HG03159 (cell line): ENCODE measurements around the gene SURF2.
"Not testable (repeated sequence)": the region's sequence is repeated elsewhere in the genome, so short reads cannot be mapped to it uniquely, and the experiment has no call there.

Experiments
- ATAC-seq: cut with Tn5 transposase; IDR thresholded peaks from one replicate; pipeline ENCODE4 v1.9.1; 2021; ENCODE audit warnings: mild to moderate bottlenecking, moderate library complexity; ENCODE audit not compliant: unreplicated experiment

The SURF2 gene

GRCh38 chr9:133356391-133357091, at the start of gene SURF2, which contains the start of gene SURF1:
Gene SURF2 (plus strand): TSS chr9:133356550. CDS start chr9:133356593, 43 bp downstream.
Gene SURF1 (minus strand): TSS chr9:133356487. CDS start chr9:133356453, 34 bp downstream.
- peak; percentile 65 for ATAC-seq

DNA sequence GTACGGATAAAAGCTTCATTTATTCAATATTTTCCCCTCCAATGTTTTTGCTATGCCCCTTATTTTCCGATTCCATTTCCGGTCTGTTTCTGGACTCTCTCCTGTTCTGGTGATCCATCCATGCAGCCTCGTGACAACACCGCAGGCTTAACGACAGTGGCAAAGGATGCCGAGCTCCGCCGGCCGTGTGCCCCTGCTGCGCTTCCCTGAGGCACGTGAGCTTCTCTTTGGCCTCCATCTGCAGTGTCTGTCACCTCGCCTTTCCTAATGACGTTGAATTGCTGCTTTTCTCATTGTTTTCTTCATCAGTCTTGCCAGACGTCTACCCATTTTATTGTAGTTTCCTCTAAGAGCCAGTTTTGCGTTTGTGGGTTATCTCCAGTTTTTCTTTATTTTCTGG, 49.0 kb upstream of the SURF2 start:
- no peak for ATAC-seq

DNA sequence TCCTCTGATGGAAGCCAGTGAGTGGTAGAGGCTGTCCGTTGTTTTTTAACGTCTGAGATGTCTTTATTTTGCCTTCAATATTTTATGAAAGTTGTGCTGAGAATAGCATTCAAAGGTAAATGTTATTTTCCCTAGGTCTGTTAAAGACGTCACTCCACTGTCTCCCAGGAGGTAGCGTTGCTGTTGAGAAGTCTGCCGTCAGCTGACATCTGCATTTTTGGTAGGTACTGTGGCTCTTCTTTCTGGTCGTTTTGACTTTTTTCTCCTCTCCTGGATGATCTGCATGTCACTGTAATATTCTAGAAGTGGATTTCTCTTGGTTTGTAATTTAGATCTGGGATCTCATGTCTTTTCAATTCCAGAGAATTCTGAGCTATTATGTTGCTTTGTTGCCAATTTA, 46.7 kb upstream of the SURF2 start:
- no peak for ATAC-seq

- no peak for ATAC-seq
Measured at GRCh38 chr9:133315997-133316396, 40.4 kb upstream of the SURF2 start.

DNA sequence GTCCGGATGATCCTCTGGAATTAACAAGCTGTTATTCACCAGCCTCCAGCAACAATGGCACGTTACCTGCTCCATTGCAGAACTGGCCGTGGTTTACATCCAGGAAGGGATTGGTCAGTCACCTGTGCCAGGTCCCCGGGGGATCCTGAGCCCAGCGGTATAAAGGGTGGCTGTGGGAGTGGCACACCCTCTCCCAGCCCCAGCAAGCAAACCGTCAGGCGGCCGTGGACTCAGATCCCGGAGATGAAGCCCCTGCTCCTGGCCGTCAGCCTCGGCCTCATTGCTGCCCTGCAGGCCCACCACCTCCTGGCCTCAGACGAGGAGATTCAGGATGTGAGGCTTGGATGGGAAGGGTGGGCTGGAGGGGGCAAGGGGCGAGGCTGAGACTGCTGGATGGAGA, 38.8 kb upstream of the SURF2 start:
- ATAC-seq, result not testable (repeated sequence)

DNA sequence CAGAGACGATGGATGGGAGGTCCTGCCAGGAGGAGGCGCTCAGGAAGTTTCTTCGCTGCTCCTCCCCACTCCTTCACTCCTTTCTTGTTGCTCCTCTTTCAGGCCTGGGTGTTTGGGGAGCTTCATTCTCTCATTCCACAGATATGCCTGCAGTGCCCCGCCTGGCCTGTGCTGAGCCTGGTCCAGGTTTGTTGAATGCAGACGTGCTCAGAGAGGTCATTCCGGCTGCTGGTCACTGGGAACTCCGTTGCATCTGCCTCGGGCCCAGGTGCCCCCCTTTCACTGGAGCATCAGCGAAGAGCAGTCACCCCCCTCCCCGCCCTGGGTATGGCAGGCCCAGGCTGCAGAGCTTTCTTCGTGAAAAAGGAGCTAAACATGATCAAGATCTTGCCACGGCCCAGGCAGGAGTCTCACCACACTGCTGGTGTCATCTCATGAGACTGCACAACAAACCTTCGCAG, 35.9 kb upstream of the SURF2 start:
- no peak for ATAC-seq

GRCh38 chr9:133321411-133321935, 34.9 kb upstream of the SURF2 start:
- no peak for ATAC-seq

DNA sequence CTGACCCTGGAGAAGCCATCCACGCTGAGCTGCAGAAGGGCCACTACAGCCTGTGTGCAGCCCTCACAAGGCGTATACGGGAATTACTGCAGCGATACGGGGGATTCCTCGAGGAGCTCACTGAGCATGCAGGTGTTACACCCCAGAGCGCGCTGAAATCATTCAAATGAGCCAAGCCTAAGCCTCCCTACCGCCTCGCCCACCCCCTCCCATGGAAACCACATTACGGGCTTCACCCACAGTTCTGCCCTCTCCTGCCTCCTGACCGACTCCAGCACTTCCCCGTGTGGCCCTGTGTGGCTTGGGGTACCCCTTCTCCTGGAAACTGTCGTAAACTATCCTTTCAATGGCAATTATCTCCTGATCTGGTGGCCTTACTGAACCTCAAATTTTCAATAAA, 33.6 kb upstream of the SURF2 start:
- ATAC-seq, result no peak

- ATAC-seq, result no peak
Measured at GRCh38 chr9:133323211-133323610, 33.1 kb upstream of the SURF2 start.

DNA sequence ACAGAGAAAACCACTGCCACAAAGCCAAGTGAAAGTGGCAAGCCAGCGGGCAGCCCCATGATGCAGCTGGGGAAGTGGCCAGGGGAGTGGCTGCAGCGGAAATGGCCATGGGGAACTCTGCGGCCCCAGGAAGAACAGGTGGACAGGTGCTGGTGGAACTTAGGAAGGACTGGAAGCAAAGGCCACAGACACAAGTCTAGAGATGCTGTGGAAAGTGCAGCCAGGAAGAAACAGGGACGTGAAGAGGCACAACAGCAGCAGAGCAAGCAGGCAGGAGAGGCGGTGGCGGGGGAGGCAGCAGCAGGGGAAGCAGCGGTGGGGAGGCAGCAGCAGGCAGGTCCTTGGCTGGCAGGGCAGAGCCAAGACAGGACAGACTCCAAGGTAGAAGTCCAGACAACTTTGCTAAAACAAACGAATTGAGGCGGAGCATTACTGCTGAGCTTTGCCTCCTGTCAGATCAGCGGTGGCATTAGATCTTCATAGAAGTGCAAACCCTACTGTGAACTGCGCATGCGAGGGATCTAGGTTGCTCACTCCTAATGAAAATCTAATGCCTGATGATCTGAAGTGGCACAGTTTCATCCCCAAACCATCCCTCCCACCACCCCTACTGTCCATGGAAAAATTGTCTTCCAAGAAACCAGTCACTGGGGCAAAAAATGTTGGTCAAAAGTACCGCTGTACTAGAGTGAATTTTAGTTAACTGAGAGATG, 32.2 kb upstream of the SURF2 start:
- no peak for ATAC-seq

DNA sequence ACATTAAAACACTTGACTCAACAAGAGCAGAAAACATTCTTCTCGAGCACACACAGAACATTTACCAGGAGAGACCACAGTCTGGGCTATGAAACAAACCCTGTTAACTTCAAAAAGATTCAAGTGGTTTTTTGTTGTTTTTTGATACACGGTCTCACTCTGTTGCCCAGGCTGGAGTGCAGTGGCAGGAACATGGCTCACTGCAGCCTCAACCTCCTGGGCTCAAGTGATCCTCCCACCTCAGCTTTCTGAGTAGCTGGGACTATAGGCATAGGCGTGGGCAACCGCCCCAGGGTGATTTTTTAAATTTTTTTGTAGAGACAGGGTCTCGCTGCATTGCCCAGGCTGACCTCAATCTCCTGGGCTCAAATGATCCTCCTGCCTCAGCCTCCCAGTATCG, 29.3 kb upstream of the SURF2 start:
- not testable (repeated sequence) for ATAC-seq

DNA sequence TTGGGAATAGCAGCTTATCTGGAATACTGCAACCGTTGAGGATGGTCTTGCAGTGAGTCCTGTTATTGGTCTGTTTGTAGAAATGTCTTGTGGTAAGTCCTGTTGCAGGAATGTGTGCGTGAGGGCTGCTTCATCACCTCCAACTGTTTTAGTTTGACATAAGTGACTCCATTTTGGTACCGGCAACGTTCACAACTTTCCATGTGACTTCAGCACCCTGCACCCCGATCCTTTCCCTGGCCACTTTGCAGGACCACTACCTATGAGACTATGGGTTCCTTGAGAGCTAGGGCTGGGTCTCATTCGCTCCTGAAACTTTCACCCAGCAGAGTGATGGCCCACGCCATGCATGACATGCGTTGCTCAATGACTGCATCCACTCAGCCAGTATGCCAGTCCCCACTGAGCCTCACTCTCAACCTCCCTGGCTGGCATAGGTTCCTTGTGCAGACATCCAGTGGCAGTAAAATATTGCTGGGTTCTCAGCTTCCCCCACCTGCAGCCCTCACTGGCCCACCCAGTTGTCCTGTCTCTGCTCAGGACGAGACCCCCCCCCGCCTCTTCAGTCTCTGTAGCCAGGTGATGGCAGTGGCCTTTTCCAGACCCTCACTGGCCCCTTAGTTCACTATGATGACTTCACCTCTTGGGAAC, 28.4 kb upstream of the SURF2 start:
- no peak for ATAC-seq

DNA sequence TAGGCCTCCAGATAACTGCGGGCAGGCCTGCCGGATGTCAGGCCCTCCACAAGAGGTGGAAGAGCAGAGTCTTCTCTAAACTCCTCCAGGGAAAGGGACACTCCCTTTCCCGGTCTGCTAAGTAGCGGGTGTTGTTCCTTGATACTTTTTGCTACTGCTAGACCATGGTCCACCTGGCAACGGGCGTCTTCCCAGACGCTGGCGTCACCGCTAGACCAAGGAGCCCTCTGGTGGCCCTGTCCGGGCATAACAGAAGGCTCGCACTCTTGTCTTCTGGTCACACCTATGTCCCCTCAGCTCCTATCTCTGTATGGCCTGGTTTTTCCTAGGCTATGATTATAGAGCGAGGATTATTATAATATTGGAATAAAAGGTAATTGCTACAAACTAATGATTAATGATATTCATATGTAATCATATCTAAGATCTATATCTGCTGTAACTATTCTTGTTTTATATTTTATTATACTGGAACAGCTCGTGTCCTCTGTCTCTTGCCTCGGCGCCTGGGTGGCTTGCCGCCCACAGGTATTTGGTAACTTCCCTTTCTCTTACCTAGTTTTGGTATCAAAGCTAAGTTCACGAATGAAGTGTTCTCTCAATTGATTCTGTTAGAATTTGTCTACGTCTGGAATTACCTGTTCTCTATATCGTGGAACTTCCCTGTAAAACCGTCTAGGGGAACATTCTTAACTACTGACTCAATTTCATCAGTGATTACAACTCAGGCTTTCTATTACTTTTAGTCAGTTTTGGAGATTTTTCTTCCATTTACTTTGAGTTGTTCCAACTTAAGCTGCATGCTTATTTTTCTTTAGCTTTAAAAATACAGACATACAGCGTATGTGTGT, 26.8 kb upstream of the SURF2 start:
- not testable (repeated sequence) for ATAC-seq

- ATAC-seq, result no peak
Measured at GRCh38 chr9:133331221-133331620, 25.1 kb upstream of the SURF2 start.

GRCh38 chr9:133331641-133332380, 24.5 kb upstream of the SURF2 start:
- ATAC-seq, result no peak

DNA sequence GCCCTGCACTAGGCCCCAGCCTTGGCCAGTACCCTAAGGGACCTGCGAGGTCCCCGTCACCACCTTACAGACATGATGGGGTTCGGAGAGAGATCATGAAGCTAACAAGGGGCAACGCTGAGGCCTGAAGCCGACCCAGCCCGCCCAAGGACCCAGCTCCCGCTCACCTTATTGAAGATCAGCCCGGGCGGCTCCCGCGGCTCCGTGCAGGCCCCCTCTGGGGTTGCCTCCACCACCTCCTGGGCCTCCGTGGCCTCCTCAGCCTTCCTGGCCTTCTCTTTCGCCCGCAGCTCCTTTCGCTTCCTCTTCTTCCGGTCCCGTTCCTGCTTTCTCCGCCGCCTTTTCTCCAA, 24.0 kb upstream of the SURF2 start:
- ATAC-seq, result no peak

DNA sequence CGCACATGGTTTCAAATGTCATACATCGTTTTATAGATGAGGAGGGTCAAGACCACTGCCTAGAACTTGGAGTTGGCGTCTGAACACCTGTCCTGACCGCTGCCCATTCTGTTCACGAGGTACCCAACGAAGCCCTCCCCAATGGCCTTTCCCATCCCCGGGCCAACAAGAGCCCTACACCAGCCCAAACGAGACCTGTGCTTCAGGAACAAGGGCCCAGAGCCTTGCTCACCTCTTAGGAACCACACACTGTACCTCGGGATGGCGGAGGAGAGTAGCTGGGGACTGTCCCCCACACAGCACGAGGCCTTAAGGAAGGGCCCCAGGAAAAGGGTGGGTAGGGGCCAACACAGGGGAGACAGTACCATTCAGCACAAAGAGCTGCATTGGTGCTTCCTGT, 23.3 kb upstream of the SURF2 start:
- no peak for ATAC-seq

GRCh38 chr9:133333566-133333965, 22.8 kb upstream of the SURF2 start:
- no peak for ATAC-seq

DNA sequence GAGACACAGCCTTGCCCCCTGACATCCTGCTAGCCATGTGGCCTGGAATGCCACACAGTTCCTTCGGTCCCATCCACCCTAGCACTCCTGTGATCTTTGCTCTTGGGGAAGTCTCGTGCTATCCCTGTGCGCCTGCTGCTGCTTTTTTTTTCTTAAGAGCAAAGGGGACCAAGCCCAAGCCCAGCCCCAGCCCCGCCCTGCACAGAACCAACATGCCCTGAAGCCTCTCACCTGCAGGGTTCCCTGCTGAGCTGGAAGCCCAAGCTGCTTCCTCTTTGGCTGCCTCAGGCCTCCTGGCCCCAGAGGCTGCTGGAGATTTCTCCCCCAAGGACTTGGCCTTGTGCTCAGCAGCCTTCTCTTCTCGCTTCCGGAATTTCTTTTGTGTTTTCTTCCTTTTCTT, 22.2 kb upstream of the SURF2 start:
- no peak for ATAC-seq

DNA sequence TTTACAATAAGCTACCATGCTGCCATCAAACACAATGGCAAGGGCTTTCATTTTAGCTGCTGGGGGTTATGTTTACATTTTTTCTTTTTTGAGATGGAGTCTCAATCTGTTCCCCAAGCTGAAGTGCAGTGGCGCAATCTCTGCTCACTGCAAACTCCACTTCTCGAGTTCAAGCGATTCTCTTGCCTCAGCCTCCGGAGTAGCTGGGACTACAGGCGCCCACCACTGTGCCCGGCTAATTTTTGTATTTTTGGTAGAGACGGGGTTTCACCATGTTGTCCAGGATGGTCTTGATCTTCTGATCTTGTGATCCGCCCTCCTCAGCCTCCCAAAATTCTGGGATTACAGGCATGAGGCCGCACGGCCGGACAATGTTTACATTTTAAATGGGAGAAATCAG, 21.5 kb upstream of the SURF2 start:
- ATAC-seq, result not testable (repeated sequence)
